HG03439 (cell line): ENCODE results near the gene ATG9B.
"Not testable (repeated sequence)": the region's sequence is repeated elsewhere in the genome, so short reads cannot be mapped to it uniquely, and the experiment has no call there.

Experiments used
- ATAC-seq: cut with Tn5 transposase; IDR thresholded peaks from one replicate; pipeline ENCODE4 v1.9.1; 2021; ENCODE audit warnings: mild to moderate bottlenecking, moderate library complexity; ENCODE audit not compliant: unreplicated experiment

ATG9B gene

DNA sequence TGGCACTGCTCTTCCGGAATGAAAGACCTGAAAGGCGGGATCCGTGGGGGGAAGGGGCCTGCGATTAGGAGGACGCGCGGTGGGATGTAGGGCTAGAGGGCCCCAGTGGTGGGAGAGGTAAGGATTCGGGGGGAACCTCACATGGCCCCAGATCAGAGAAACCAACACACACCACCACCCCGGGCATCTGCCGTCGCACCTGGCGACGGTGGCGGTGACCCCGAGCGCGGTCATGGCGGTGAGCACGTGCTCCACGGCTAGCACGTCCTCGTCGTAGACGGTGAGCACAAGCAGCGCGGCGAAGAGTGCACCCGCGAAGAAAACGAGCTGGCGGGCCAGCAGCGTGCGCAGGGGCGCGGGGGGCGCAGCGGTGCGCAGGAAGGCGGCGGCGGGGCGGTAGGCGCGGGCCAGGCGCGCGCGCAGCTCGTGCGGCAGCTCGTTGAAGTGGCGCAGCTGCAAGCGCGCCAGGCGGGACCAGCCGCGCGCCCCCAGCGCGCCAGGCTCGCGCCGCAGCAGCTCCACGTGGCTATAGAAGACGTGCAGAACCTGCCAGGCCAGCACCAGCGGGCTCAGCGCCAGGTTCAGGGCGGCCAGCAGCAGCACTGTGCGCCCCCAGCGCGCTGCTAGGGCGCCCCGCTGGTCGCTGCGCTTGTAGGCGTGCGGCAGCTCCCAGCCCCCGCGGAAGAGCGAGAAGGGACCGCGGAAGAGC is 5.7 kb downstream of the ATG9B start:
- ATAC-seq: no peak

GRCh38 chr7:151017953-151018420 is 6.3 kb downstream of the ATG9B start:
- peak; percentile 46 for ATAC-seq

DNA sequence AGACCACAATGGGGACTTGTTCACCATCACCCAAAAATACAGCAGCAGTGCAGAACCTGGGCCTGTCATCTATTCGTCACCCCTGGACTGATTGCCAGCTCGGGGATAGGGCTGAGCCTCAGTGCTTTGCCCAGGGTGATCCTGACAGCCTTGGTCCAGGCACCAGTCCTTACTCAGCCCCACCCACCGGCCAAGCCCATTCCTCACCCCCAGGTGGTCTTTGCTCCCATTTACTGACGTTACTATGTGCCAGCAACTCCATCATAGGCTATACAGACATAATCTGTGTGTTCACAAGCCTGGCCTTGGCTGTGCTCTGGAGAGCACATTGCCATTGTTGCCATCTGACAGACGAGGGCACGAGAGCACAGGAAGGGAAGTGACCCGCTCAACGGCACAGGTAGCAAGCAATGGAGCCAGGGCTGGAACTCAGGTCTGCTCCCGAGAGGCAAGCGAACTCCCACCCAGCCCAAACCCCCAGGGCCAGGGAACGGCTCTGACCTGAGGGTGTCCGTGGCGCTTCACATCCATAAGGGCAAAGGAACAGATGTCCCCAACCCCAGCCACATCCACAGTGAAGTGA is 6.8 kb downstream of the ATG9B start:
- no peak for ATAC-seq

GRCh38 chr7:151016942-151017341 is 7.4 kb downstream of the ATG9B start:
- ATAC-seq: no peak

DNA sequence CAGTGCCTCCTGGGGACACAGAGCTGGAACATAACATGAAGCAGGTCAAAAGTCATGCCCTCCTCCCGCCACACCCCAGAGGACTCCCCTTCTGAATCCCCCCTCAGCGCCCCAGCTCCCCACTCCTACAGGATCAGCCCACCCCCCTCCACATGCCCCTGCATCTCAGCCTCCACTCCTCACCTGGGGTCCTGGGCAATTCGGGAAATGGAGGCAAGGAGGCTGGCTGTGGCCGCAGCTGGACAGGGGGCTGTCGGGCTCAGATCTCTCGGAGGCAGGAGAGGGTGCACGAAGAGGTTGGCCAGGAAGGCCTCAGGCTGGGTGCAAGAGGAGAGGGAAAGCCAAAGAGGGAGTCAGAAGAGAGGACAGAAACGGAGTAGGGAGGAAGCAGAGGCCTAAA is 7.8 kb downstream of the ATG9B start:
- ATAC-seq: no peak

GRCh38 chr7:151015967-151016366 is 8.3 kb downstream of the ATG9B start:
- ATAC-seq: no peak

DNA sequence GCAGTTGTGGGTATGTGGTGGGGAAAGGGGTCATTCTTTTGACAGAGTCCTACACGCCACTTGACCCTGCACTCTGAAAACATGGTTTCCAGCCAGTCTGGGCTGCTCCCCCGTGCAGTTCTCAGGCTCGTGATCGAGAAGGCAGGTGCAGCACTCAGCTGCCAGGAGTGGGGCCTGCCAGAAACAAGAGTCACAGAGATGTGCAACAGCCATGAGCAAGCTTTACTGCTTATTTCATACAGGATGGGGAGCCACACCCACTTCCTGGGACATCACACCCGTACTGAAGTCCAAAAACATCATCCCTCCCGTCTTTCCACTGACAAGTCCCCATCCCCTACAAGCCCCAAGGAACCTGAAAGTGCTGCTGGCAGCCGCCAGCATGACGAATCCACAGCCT is 9.3 kb downstream of the ATG9B start:
- no peak for ATAC-seq

- no peak for ATAC-seq
Observed at GRCh38 chr7:151013733-151014497, 10.4 kb downstream of the ATG9B start.

DNA sequence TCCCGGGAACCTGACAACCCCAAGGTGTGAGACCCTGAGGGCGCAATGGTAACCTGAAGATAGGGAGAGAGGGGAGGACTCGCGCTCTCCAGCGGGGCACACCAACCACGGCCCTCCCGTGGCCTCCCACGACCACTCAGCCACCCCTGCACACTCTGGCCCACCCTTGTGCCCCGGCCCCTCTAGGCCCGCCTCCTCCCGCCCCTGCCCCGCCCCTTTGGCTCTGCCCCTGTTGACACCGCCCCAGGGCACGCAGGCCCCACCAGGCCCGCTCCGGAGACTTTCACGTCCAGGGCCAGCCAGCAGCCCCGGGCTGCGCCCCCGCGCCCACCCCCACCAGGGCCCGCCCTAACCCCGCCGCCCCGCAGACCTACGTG is 10.9 kb downstream of the ATG9B start:
- no peak for ATAC-seq

GRCh38 chr7:151012911-151013347 is 11.4 kb downstream of the ATG9B start:
- ATAC-seq: no peak

DNA sequence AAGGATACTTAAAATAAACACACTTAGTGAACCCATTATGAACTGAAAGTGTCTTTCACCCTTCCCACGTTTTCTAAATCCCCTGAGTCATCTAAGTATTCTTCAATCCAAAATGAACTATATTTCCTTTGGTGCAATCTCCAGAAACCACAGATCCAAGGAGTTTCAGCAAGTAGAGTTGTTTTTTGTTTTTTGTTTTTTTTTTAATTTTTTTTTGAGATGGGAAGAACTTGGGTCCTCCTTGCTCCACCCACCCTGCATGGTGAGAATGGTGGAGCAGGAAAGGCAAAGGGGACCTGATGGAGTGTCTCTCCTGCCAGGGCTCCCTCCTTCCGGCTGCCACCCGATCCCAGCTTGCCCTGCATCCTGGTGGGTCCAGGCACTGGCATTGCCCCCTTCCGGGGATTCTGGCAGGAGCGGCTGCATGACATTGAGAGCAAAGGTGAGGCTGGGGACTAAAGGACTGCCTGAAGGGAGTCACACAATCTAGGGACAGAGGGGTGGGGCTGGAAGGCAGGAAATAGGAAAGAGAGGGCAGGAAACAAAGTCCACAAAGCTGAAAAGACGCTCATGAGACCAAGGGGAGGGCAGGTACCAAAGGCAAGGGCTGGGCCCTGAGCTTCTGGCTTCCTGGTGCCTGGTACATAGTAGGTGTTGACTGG is 12.1 kb downstream of the ATG9B start:
- ATAC-seq: no peak

- ATAC-seq: not testable (repeated sequence)
Observed at GRCh38 chr7:151011616-151012015, 12.7 kb downstream of the ATG9B start.

DNA sequence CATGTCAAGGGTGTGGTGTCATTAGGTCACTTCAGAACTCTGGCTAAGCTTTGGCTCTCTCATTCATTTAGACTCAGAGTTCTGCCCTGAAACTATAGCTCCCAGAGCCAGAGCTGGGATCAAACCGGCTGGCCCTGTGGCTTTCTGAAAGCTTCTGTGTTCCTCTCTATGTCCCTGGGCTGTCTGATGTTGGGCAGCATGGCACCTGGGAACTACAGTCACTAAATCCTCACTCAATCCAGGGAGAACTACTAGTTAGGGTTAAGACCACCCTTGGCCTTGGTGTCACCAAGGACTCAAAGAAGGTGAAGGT is 13.2 kb downstream of the ATG9B start:
- no peak for ATAC-seq

DNA sequence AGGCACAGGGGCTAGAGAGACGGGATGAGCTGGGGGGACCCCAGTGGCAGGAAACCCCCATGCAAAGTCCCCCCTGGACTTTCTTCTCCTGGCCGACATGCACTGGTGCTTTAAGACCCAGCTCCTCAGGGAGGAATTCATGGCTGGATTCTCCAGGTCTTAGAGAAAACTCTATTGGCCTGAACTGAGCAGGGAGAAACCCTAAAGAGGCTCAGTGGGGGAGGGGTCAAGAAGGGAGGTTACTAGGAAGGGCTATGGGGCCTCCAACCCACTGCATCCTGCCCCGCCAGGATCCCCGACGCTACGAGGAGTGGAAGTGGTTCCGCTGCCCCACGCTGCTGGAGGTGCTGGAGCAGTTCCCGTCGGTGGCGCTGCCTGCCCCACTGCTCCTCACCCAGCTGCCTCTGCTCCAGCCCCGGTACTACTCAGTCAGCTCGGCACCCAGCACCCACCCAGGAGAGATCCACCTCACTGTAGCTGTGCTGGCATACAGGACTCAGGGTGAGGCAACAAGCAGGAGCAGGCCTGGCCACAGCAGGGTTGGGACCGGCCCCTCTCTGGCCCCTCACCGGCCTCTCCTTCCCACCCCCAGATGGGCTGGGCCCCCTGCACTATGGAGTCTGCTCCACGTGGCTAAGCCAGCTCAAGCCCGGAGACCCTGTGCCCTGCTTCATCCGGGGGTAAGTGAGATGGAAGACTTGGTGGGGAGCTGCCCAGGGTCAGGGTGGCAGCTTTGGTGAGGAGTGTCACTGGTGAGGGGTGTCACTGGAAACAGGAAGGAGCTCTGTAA is 13.8 kb downstream of the ATG9B start:
- no peak for ATAC-seq

DNA sequence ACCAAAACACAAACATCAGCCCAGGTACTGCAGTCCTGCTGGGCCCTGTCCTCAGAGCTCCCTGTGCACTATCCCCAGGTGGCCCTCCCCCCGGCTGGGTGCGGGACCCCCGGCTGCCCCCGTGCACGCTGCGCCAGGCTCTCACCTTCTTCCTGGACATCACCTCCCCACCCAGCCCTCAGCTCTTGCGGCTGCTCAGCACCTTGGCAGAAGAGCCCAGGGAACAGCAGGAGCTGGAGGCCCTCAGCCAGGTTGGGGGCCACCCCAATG is 14.3 kb downstream of the ATG9B start:
- ATAC-seq: no peak

DNA sequence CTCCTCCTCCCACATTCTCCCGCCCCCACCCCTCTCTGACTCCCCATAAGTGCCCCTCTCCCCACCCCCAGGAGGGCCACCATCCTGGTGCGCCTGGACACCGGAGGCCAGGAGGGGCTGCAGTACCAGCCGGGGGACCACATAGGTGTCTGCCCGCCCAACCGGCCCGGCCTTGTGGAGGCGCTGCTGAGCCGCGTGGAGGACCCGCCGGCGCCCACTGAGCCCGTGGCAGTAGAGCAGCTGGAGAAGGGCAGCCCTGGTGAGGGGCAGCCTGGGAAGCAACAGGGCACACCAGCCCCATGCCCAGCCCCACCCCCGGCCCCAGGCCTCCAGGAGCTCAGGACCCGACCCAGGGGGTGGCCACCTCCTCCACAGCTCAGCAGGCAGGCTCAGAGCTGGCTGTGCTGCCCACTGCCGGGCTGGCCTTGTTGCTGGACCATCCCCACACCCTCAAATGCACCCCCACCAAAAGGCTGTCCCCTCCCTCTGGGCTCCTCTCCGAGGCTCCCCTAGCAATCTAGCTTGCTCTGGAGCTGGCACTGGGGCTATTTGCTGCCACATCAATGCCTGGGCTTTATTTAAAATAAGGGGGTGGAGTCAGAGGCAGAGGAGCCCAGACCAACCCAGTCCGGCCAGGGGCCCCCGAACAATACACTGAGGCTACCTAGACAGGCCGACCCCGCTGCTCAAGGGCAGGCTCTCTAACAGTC is 14.8 kb downstream of the ATG9B start:
- ATAC-seq: no peak

GRCh38 chr7:151008511-151009323 is 15.6 kb downstream of the ATG9B start:
- ATAC-seq: peak; percentile 64

GRCh38 chr7:151008143-151008510 is 16.2 kb downstream of the ATG9B start:
- ATAC-seq: no peak

DNA sequence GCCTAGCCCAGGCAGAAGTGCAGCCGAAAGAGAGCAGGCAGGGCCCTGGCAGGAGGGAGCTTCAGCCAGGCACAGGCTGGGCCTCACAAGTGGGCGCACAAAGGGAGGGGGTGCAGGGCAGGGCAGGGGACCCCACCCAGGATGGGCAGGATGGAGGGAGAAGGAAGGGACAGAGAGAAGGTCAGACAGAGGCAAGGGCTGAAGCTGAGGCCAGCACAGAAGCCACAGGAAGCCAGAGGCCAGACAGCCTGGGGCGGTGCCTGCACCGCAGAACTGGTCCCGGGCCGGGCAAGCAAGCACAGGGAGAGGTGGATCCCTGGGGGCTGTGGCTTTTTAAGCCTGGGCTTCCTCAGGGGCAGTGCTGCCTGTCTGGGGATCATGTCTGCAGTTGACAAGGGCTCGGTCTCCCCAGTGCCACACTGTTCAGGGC is 16.8 kb downstream of the ATG9B start:
- ATAC-seq: no peak
